Measurements from ENCODE around the gene GSE1. TPM values are rescaled to one million over a fixed set of nuclear protein-coding genes. Genes with fewer than 3 reads are reported as not detected.

The GSE1 gene
- total and polyA plus RNA-seq, 9 of the 15 experiments (the other 6 are each of a cell fraction or from before 2014, with no cell fraction given), result 12.2 to 244 (median 57.9) TPM

- TF ChIP-seq NFRKB (IDR thresholded peaks at IDR 0.05; ENCODE audit: low read depth) (no peak), ZNF41 (CRISPR knock-in tag; conservative IDR thresholded peaks at IDR 0.05) (no peak), ZFP91 (CRISPR knock-in tag; IDR thresholded peaks at IDR 0.05) (no peak), LARP7 (IDR thresholded peaks at IDR 0.05) (no peak), ZNF239 (CRISPR knock-in tag; IDR thresholded peaks at IDR 0.05) (no peak), SAP30 (IDR thresholded peaks at IDR 0.05; ENCODE audit: borderline replicate concordance, insufficient read depth, low read depth, low read length, poor library complexity, severe bottlenecking) (no peak), ZNF133 (CRISPR knock-in tag; IDR thresholded peaks at IDR 0.05) (no peak), MECOM (CRISPR knock-in tag; IDR thresholded peaks at IDR 0.05) (no peak; the same call in 1 of the 2 replicates), ASH1L (IDR thresholded peaks at IDR 0.05; ENCODE audit: borderline replicate concordance, low read depth, partially characterized antibody) (no peak), GATAD2B (IDR thresholded peaks at IDR 0.05; ENCODE audit: borderline replicate concordance) (no peak), CREM (IDR thresholded peaks at IDR 0.05; ENCODE audit: low read depth) (no peak), BCOR (IDR thresholded peaks at IDR 0.05) (no peak)
- TF ChIP-seq, protein P1, sequence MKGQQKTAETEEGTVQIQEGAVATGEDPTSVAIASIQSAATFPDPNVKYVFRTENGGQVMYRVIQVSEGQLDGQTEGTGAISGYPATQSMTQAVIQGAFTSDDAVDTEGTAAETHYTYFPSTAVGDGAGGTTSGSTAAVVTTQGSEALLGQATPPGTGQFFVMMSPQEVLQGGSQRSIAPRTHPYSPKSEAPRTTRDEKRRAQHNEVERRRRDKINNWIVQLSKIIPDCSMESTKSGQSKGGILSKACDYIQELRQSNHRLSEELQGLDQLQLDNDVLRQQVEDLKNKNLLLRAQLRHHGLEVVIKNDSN (CRISPR knock-in tag; IDR thresholded peaks at IDR 0.05), result 0 out of 2 replicates have a peak, but pooled peaks have one; percentile 8
- TF ChIP-seq, protein P2, sequence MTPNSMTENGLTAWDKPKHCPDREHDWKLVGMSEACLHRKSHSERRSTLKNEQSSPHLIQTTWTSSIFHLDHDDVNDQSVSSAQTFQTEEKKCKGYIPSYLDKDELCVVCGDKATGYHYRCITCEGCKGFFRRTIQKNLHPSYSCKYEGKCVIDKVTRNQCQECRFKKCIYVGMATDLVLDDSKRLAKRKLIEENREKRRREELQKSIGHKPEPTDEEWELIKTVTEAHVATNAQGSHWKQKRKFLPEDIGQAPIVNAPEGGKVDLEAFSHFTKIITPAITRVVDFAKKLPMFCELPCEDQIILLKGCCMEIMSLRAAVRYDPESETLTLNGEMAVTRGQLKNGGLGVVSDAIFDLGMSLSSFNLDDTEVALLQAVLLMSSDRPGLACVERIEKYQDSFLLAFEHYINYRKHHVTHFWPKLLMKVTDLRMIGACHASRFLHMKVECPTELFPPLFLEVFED (CRISPR knock-in tag; conservative IDR thresholded peaks at IDR 0.05), result no peak
- TF ChIP-seq, protein P3, sequence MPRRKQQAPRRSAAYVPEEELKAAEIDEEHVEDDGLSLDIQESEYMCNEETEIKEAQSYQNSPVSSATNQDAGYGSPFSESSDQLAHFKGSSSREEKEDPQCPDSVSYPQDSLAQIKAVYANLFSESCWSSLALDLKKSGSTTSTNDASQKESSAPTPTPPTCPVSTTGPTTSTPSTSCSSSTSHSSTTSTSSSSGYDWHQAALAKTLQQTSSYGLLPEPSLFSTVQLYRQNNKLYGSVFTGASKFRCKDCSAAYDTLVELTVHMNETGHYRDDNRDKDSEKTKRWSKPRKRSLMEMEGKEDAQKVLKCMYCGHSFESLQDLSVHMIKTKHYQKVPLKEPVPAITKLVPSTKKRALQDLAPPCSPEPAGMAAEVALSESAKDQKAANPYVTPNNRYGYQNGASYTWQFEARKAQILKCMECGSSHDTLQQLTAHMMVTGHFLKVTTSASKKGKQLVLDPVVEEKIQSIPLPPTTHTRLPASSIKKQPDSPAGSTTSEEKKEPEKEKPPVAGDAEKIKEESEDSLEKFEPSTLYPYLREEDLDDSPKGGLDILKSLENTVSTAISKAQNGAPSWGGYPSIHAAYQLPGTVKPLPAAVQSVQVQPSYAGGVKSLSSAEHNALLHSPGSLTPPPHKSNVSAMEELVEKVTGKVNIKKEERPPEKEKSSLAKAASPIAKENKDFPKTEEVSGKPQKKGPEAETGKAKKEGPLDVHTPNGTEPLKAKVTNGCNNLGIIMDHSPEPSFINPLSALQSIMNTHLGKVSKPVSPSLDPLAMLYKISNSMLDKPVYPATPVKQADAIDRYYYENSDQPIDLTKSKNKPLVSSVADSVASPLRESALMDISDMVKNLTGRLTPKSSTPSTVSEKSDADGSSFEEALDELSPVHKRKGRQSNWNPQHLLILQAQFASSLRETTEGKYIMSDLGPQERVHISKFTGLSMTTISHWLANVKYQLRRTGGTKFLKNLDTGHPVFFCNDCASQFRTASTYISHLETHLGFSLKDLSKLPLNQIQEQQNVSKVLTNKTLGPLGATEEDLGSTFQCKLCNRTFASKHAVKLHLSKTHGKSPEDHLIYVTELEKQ (CRISPR knock-in tag; IDR thresholded peaks at IDR 0.05), result no peak
- TF ChIP-seq, protein P4, sequence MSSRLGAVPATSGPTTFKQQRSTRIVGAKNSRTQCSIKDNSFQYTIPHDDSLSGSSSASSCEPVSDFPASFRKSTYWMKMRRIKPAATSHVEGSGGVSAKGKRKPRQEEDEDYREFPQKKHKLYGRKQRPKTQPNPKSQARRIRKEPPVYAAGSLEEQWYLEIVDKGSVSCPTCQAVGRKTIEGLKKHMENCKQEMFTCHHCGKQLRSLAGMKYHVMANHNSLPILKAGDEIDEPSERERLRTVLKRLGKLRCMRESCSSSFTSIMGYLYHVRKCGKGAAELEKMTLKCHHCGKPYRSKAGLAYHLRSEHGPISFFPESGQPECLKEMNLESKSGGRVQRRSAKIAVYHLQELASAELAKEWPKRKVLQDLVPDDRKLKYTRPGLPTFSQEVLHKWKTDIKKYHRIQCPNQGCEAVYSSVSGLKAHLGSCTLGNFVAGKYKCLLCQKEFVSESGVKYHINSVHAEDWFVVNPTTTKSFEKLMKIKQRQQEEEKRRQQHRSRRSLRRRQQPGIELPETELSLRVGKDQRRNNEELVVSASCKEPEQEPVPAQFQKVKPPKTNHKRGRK (tag; IDR thresholded peaks at IDR 0.05), result no peak
- TF ChIP-seq, protein P5, sequence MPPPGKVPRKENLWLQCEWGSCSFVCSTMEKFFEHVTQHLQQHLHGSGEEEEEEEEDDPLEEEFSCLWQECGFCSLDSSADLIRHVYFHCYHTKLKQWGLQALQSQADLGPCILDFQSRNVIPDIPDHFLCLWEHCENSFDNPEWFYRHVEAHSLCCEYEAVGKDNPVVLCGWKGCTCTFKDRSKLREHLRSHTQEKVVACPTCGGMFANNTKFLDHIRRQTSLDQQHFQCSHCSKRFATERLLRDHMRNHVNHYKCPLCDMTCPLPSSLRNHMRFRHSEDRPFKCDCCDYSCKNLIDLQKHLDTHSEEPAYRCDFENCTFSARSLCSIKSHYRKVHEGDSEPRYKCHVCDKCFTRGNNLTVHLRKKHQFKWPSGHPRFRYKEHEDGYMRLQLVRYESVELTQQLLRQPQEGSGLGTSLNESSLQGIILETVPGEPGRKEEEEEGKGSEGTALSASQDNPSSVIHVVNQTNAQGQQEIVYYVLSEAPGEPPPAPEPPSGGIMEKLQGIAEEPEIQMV (tag; conservative IDR thresholded peaks at IDR 0.05; ENCODE audit: low read depth), result no peak
Measured at GRCh38 chr16:85569615-85570212, 43.4 kb upstream of the GSE1 start (continued).
